HEK293 (cell line): Measurements from ENCODE around the gene SH2D1B.
A peak's percentile ranks its signal among the peaks of the same experiment; 100 is the strongest.
"Not testable (repeated sequence)": the region's sequence is repeated elsewhere in the genome, so short reads cannot be mapped to it uniquely, and the experiment has no call there.

Experiments used
- CTCF ChIA-PET: fragments of 350-600 bp; formaldehyde crosslinking; extraction: SDS; loops from one replicate; lab custom pipeline; 2021; ENCODE audit warnings: antibody characterized with exemption; lab: Yijun Ruan, JAX
- POLR2A ChIA-PET: fragments of 300-600 bp; formaldehyde crosslinking; extraction: SDS; loops from one replicate; lab custom pipeline; 2020; ENCODE audit warnings: antibody characterized with exemption, inconsistent platforms; lab: Yijun Ruan, JAX
- H3K27ac ChIP-seq: fragments of 200-500 bp; sonication (Bioruptor generic); 2 replicates; pipeline ENCODE4 v1.5.1; 2014; ENCODE audit warnings: low read depth, low read length, control low read depth, inconsistent platforms; ENCODE audit errors: extremely low read depth
- H3K36me3 ChIP-seq, 2 experiments: fragments of 200-500 bp in 1 of 2; sonication (Bioruptor generic) in 1 of 2; 1 replicate in 1 of 2; 2 replicates in 1 of 2; pipeline ENCODE4 v1.5.1; 2014 to 2017; ENCODE audit warnings: inconsistent platforms in 2 of 2, low read length in 2 of 2; ENCODE audit not compliant: control insufficient read depth in 2 of 2, insufficient read depth in 1 of 2
- H3K4me1 ChIP-seq: fragments of 200-500 bp; sonication (Bioruptor generic); 2 replicates; pipeline ENCODE4 v1.5.1; 2014; ENCODE audit warnings: mild to moderate bottlenecking, low read length, inconsistent platforms; ENCODE audit not compliant: control insufficient read depth, insufficient read depth
- H3K4me3 ChIP-seq: 2 replicates; pipeline ENCODE4 v1.5.1; 2011; ENCODE audit warnings: low read depth, mild to moderate bottlenecking, control low read depth, low read length, moderate library complexity
- H3K9me3 ChIP-seq: fragments of 200-500 bp; sonication (Bioruptor generic); 2 replicates; pipeline ENCODE4 v1.5.1; 2014; ENCODE audit warnings: low read depth, low read length, inconsistent platforms; ENCODE audit not compliant: control insufficient read depth, insufficient read depth
- GLIS1 ChIP-seq: fragments of 450-650 bp; formaldehyde crosslinking; IDR thresholded peaks from 2 replicates; pipeline ENCODE4 v1.5.1; 2016; ENCODE audit warnings: missing biosample characterization, missing genetic modification characterization
- GLIS2 ChIP-seq: fragments of 450-650 bp; formaldehyde crosslinking; IDR thresholded peaks from 2 replicates; pipeline ENCODE4 v1.5.1; 2016; ENCODE audit warnings: missing biosample characterization, missing genetic modification characterization
- SCRT1 ChIP-seq: fragments of 450-650 bp; formaldehyde crosslinking; IDR thresholded peaks from 2 replicates; pipeline ENCODE4 v1.5.1; 2016; ENCODE audit warnings: missing biosample characterization, missing genetic modification characterization, borderline replicate concordance
- SCRT2 ChIP-seq: fragments of 450-650 bp; formaldehyde crosslinking; IDR thresholded peaks from 2 replicates; pipeline ENCODE4 v1.5.1; 2016; ENCODE audit warnings: missing biosample characterization, missing genetic modification characterization
- SP7 ChIP-seq: fragments of 450-650 bp; formaldehyde crosslinking; IDR thresholded peaks from 2 replicates; pipeline ENCODE4 v1.5.1; 2016; ENCODE audit warnings: missing biosample characterization, missing genetic modification characterization
- ZBTB20 ChIP-seq: fragments of 450-650 bp; formaldehyde crosslinking; IDR thresholded peaks from 2 replicates; pipeline ENCODE4 v1.5.1; 2016; ENCODE audit warnings: missing biosample characterization, missing genetic modification characterization
- ZBTB21 ChIP-seq: fragments of 450-650 bp; formaldehyde crosslinking; IDR thresholded peaks from 2 replicates; pipeline ENCODE4 v1.5.1; 2017; ENCODE audit warnings: missing biosample characterization, missing genetic modification characterization
- ZBTB7A ChIP-seq: fragments of 450-650 bp; formaldehyde crosslinking; IDR thresholded peaks from 2 replicates; pipeline ENCODE4 v1.5.1; 2016; ENCODE audit warnings: low read depth, missing biosample characterization, missing genetic modification characterization
- ZFHX2 ChIP-seq: fragments of 450-650 bp; formaldehyde crosslinking; conservative IDR thresholded peaks from 2 replicates; pipeline ENCODE4 v1.5.1; 2016; ENCODE audit warnings: missing biosample characterization, missing genetic modification characterization
- ZFP37 ChIP-seq: fragments of 450-650 bp; formaldehyde crosslinking; IDR thresholded peaks from 2 replicates; pipeline ENCODE4 v1.5.1; 2016; ENCODE audit warnings: missing biosample characterization, missing genetic modification characterization
- ZFP41 ChIP-seq: fragments of 450-650 bp; formaldehyde crosslinking; IDR thresholded peaks from 2 replicates; pipeline ENCODE4 v1.5.1; 2016; ENCODE audit warnings: missing biosample characterization, missing genetic modification characterization, borderline replicate concordance
- ZNF112 ChIP-seq: fragments of 450-650 bp; formaldehyde crosslinking; IDR thresholded peaks from 2 replicates; pipeline ENCODE4 v1.5.0; 2017; ENCODE audit warnings: missing biosample characterization, missing genetic modification characterization
- ZNF138 ChIP-seq: fragments of 450-650 bp; formaldehyde crosslinking; IDR thresholded peaks from 2 replicates; pipeline ENCODE4 v1.5.1; 2016; ENCODE audit warnings: missing biosample characterization, missing genetic modification characterization, borderline replicate concordance
- ZNF211 ChIP-seq: fragments of 450-650 bp; formaldehyde crosslinking; IDR thresholded peaks from 2 replicates; pipeline ENCODE4 v1.5.1; 2016; ENCODE audit warnings: low read depth, missing biosample characterization, missing genetic modification characterization
- ZNF248 ChIP-seq: fragments of 450-650 bp; formaldehyde crosslinking; IDR thresholded peaks from 2 replicates; pipeline ENCODE4 v1.5.1; 2017; ENCODE audit warnings: missing biosample characterization, missing genetic modification characterization
- ZNF302 ChIP-seq: fragments of 450-650 bp; formaldehyde crosslinking; IDR thresholded peaks from 2 replicates; pipeline ENCODE4 v1.5.1; 2016; ENCODE audit warnings: missing biosample characterization, missing genetic modification characterization, low read depth
- ZNF423 ChIP-seq: fragments of 450-650 bp; formaldehyde crosslinking; IDR thresholded peaks from 2 replicates; pipeline ENCODE4 v1.5.1; 2016; ENCODE audit warnings: missing biosample characterization, missing genetic modification characterization
- ZNF596 ChIP-seq: fragments of 450-650 bp; IDR thresholded peaks from 2 replicates; pipeline ENCODE4 v1.5.0; 2018; ENCODE audit warnings: missing biosample characterization, mild to moderate bottlenecking, missing genetic modification characterization, moderate library complexity
- ZNF701 ChIP-seq: fragments of 450-650 bp; formaldehyde crosslinking; IDR thresholded peaks from 2 replicates; pipeline ENCODE4 v1.5.1; 2016; ENCODE audit warnings: missing biosample characterization, missing genetic modification characterization
- ZNF830 ChIP-seq: fragments of 450-650 bp; IDR thresholded peaks from 2 replicates; pipeline ENCODE4 v1.5.0; 2018; ENCODE audit warnings: missing biosample characterization, missing genetic modification characterization, low read depth, mild to moderate bottlenecking, moderate library complexity
- ZNF843 ChIP-seq: fragments of 450-650 bp; formaldehyde crosslinking; IDR thresholded peaks from 2 replicates; pipeline ENCODE4 v1.5.1; 2016; ENCODE audit warnings: missing biosample characterization, missing genetic modification characterization
- TF ChIP-seq, protein P1 (sequence below): fragments of 450-650 bp; formaldehyde crosslinking; conservative IDR thresholded peaks from 2 replicates; pipeline ENCODE4 v1.5.1; 2016; ENCODE audit warnings: low read depth, missing biosample characterization, missing genetic modification characterization
- TF ChIP-seq, protein P2 (sequence below): fragments of 450-650 bp; formaldehyde crosslinking; IDR thresholded peaks from 2 replicates; pipeline ENCODE4 v1.5.1; 2016; ENCODE audit warnings: missing biosample characterization, missing genetic modification characterization
- TF ChIP-seq, protein P3 (sequence below): fragments of 450-650 bp; IDR thresholded peaks from 2 replicates; pipeline ENCODE4 v1.5.1; 2018; ENCODE audit warnings: missing biosample characterization, mild to moderate bottlenecking, missing genetic modification characterization

The SH2D1B gene

GRCh38 chr1:162456323-162456722 is 44.4 kb upstream of the SH2D1B start:
- H3K4me1 ChIP-seq = no peaks in the 10 kb centered on the region
- POLR2A ChIA-PET = no interaction called here
- H3K9me3 ChIP-seq = no peaks in the 10 kb centered on the region
- TF ChIP-seq, protein P1, sequence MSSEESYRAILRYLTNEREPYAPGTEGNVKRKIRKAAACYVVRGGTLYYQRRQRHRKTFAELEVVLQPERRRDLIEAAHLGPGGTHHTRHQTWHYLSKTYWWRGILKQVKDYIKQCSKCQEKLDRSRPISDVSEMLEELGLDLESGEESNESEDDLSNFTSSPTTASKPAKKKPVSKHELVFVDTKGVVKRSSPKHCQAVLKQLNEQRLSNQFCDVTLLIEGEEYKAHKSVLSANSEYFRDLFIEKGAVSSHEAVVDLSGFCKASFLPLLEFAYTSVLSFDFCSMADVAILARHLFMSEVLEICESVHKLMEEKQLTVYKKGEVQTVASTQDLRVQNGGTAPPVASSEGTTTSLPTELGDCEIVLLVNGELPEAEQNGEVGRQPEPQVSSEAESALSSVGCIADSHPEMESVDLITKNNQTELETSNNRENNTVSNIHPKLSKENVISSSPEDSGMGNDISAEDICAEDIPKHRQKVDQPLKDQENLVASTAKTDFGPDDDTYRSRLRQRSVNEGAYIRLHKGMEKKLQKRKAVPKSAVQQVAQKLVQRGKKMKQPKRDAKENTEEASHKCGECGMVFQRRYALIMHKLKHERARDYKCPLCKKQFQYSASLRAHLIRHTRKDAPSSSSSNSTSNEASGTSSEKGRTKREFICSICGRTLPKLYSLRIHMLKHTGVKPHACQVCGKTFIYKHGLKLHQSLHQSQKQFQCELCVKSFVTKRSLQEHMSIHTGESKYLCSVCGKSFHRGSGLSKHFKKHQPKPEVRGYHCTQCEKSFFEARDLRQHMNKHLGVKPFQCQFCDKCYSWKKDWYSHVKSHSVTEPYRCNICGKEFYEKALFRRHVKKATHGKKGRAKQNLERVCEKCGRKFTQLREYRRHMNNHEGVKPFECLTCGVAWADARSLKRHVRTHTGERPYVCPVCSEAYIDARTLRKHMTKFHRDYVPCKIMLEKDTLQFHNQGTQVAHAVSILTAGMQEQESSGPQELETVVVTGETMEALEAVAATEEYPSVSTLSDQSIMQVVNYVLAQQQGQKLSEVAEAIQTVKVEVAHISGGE = no peak
- TF ChIP-seq ZNF138 (tag by site-specific recombination) = no peak
- no peak for TF ChIP-seq ZNF843 (tag by site-specific recombination)
- TF ChIP-seq GLIS1 = no peak
- no peak for TF ChIP-seq ZNF211
- no peak for TF ChIP-seq ZFP37 (tag by site-specific recombination)
- TF ChIP-seq ZNF830 (tag by site-specific recombination) = no peak
- TF ChIP-seq ZBTB7A (tag by site-specific recombination) = no peak
- TF ChIP-seq ZNF596 (tag by site-specific recombination) = no peak
- TF ChIP-seq ZNF423 (tag by site-specific recombination) = no peak
- TF ChIP-seq ZFP41 (tag by site-specific recombination) = no peak
- TF ChIP-seq, protein P2, sequence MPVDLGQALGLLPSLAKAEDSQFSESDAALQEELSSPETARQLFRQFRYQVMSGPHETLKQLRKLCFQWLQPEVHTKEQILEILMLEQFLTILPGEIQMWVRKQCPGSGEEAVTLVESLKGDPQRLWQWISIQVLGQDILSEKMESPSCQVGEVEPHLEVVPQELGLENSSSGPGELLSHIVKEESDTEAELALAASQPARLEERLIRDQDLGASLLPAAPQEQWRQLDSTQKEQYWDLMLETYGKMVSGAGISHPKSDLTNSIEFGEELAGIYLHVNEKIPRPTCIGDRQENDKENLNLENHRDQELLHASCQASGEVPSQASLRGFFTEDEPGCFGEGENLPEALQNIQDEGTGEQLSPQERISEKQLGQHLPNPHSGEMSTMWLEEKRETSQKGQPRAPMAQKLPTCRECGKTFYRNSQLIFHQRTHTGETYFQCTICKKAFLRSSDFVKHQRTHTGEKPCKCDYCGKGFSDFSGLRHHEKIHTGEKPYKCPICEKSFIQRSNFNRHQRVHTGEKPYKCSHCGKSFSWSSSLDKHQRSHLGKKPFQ (tag by site-specific recombination) = no peak
- no peak for TF ChIP-seq ZBTB20 (tag by site-specific recombination)
- CTCF ChIA-PET = interaction anchor here (0.6 to 1.1 kb wide), 3 partner anchors 64 to 404 kb away, joined by 3 to 6 read pairs (median 5); no protein-coding TSS in a partner anchor
- H3K36me3 ChIP-seq = no peaks in the 10 kb centered on the region
- no peak overlapping the region for H3K4me3 ChIP-seq
- no peak overlapping the region for H3K27ac ChIP-seq

DNA sequence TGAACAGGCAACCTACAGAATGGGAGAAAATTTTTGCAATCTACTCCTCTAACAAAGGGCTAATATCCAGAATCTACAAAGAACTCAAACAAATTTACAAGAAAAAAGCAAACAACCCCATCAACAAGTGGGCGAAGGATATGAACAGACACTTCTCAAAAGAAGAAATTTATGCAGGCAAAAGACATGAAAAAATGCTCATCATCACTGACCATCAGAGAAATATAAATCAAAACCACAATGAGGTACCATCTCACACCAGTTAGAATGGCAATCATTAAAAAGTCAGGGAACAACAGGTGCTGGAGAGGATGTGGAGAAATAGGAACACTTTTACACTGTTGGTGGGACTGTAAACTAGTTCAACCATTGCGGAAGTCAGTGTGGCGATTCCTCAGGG is 42.4 kb upstream of the SH2D1B start:
- CTCF ChIA-PET = interaction anchor here (0.7 kb wide), 1 partner anchor 10 kb away, joined by 3 read pairs; no protein-coding TSS in a partner anchor
- POLR2A ChIA-PET, H3K4me3 ChIP-seq: not testable (repeated sequence)

GRCh38 chr1:162446946-162447345 is 35.0 kb upstream of the SH2D1B start:
- Histone ChIP-seq H3K27ac (no peak overlapping the region), H3K4me3 (no peak overlapping the region), H3K36me3 (no peaks in the 10 kb centered on the region), H3K9me3 (no peaks in the 10 kb centered on the region), H3K4me1 (no peaks in the 10 kb centered on the region)
- CTCF ChIA-PET = interaction anchor here (1.5 kb wide), 1 partner anchor 90 kb away, joined by 4 read pairs; no protein-coding TSS in a partner anchor
- POLR2A ChIA-PET = no interaction called here
- TF ChIP-seq SP7 (tag by site-specific recombination) = no peak
- TF ChIP-seq ZNF302 (tag by site-specific recombination) = no peak
- TF ChIP-seq ZNF701 (tag by site-specific recombination) = no peak
- TF ChIP-seq ZNF112 = no peak
- TF ChIP-seq ZNF248 = no peak
- TF ChIP-seq GLIS2 (tag by site-specific recombination) = no peak
- no peak for TF ChIP-seq ZBTB21
- no peak for TF ChIP-seq ZFHX2 (tag by site-specific recombination)
- TF ChIP-seq, protein P3, sequence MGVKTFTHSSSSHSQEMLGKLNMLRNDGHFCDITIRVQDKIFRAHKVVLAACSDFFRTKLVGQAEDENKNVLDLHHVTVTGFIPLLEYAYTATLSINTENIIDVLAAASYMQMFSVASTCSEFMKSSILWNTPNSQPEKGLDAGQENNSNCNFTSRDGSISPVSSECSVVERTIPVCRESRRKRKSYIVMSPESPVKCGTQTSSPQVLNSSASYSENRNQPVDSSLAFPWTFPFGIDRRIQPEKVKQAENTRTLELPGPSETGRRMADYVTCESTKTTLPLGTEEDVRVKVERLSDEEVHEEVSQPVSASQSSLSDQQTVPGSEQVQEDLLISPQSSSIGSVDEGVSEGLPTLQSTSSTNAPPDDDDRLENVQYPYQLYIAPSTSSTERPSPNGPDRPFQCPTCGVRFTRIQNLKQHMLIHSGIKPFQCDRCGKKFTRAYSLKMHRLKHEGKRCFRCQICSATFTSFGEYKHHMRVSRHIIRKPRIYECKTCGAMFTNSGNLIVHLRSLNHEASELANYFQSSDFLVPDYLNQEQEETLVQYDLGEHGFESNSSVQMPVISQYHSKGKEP (tag by site-specific recombination) = no peak

More for the DNA sequence above, 42.4 kb upstream of the SH2D1B start:
- not testable (repeated sequence) for H3K27ac ChIP-seq, H3K4me1 ChIP-seq, H3K9me3 ChIP-seq, H3K36me3 ChIP-seq
- TF ChIP-seq SCRT1 (tag by site-specific recombination) = peak; percentile 78
- peak; percentile 86 for TF ChIP-seq SCRT2 (tag by site-specific recombination)
